Endothelial cell of umbilical vein (primary cell): Measurements from ENCODE around the gene CIAO3. TPM values are rescaled to one million over a fixed set of nuclear protein-coding genes. Genes with fewer than 3 reads are reported as not detected.
A peak's percentile ranks its signal among the peaks of the same experiment; 100 is the strongest.

ENCODE experiments used
- BruUV-seq: library from RNA; stranded (reverse); fragments of 400-500 nt; replicated peaks from 2 replicates; lab custom pipeline; 2021; lab: Mats Ljungman, UMichigan
- CTCF ChIA-PET: fragments of 300-600, 350-600 bp; sonication (Branson Sonifier 250); formaldehyde crosslinking; loops from one replicate; lab custom pipeline; 2021; ENCODE audit warnings: antibody characterized with exemption, inconsistent platforms; lab: Charles Lee
- POLR2A ChIA-PET: fragments of 300-600, 350-600 bp; sonication (Branson Sonifier 250); formaldehyde crosslinking; loops from one replicate; lab custom pipeline; 2021; ENCODE audit warnings: antibody characterized with exemption, inconsistent platforms; lab: Charles Lee
- DNase-seq: peaks from one replicate; pipeline ENCODE4 v3.0.0-alpha.2; 2011; ENCODE audit warnings: low read depth, low spot score
- FAIRE-seq: peaks from 2 replicates; lab custom pipeline; 2011; peaks lifted over from hg19 to GRCh38; lab: Jason Lieb, UNC
- H2AFZ ChIP-seq: 2 replicates; pipeline ENCODE4 v1.6.0; 2012; ENCODE audit warnings: low read depth, low read length, control low read depth, inconsistent platforms
- H3K27ac ChIP-seq: 2 replicates; pipeline ENCODE4 v1.5.1; 2011; ENCODE audit warnings: low read depth, mild to moderate bottlenecking, control low read depth, low read length, moderate library complexity; ENCODE audit not compliant: insufficient read depth
- H3K27me3 ChIP-seq, 2 experiments: 2 replicates each; pipeline versions ENCODE4 v1.6.0 to v1.6.1; 2011; ENCODE audit warnings: low read length in 2 of 2, mixed read lengths in 1 of 2; ENCODE audit not compliant: control insufficient read depth in 2 of 2, insufficient read depth in 2 of 2
- H3K36me3 ChIP-seq, 2 experiments: 2 replicates in 1 of 2; 3 replicates in 1 of 2; pipeline ENCODE4 v1.5.1; 2011; ENCODE audit warnings: low read length in 2 of 2, mild to moderate bottlenecking in 1 of 2, moderate library complexity in 1 of 2; ENCODE audit not compliant: control insufficient read depth in 2 of 2, insufficient read depth in 2 of 2; ENCODE audit errors: extremely low read depth in 1 of 2
- H3K4me1 ChIP-seq: 3 replicates; pipeline ENCODE4 v1.5.1; 2011; ENCODE audit warnings: mild to moderate bottlenecking, low read length; ENCODE audit not compliant: control insufficient read depth, insufficient read depth; ENCODE audit errors: extremely low read depth
- H3K4me2 ChIP-seq: 2 replicates; pipeline ENCODE4 v1.6.1; 2011; ENCODE audit warnings: low read length, control low read depth, mixed read lengths; ENCODE audit not compliant: insufficient read depth
- H3K4me3 ChIP-seq, 3 experiments: fragments of 200-600 bp in 1 of 3; sonication (generic), shearing (Covaris generic) in 1 of 3; replicated peaks in 1 of 3; 2 replicates each; pipeline ENCODE4 v1.5.1; 2011 to 2016; ENCODE audit warnings: control low read depth in 3 of 3, low read length in 3 of 3, mild to moderate bottlenecking in 2 of 3, inconsistent platforms in 1 of 3, low read depth in 1 of 3, moderate library complexity in 1 of 3; ENCODE audit not compliant: insufficient read depth in 1 of 3
- H3K79me2 ChIP-seq: 2 replicates; pipeline ENCODE4 v1.6.0; 2012; ENCODE audit warnings: low read length, inconsistent platforms; ENCODE audit not compliant: control insufficient read depth, insufficient read depth
- H3K9ac ChIP-seq: replicated peaks from 2 replicates; pipeline ENCODE3; 2011; ENCODE audit warnings: low read length, control low read depth; ENCODE audit not compliant: insufficient read depth; ENCODE audit errors: extremely low read depth
- H3K9me1 ChIP-seq: replicated peaks from 3 replicates; pipeline ENCODE4 v1.6.0; 2011; ENCODE audit warnings: mild to moderate bottlenecking, low read length; ENCODE audit not compliant: control insufficient read depth, insufficient read depth; ENCODE audit errors: extremely low read depth
- H3K9me3 ChIP-seq: replicated peaks from 2 replicates; pipeline ENCODE4 v1.5.1; 2012; ENCODE audit warnings: low read length, inconsistent platforms; ENCODE audit not compliant: control insufficient read depth, insufficient read depth
- H4K20me1 ChIP-seq: replicated peaks from 2 replicates; pipeline ENCODE3; 2011; ENCODE audit warnings: mild to moderate bottlenecking, low read length; ENCODE audit not compliant: control insufficient read depth, insufficient read depth; ENCODE audit errors: extremely low read depth
- CTCF ChIP-seq, 2 donors: IDR thresholded peaks; 1 replicate in 1 of 2; 2 replicates in 1 of 2; pipeline ENCODE4 v1.5.1; 2011; ENCODE audit warnings: low read length in 2 of 2, mild to moderate bottlenecking in 2 of 2, moderate library complexity in 2 of 2, control low read depth in 1 of 2, inconsistent platforms in 1 of 2, low read depth in 1 of 2; ENCODE audit not compliant: insufficient read depth in 1 of 2; ENCODE audit errors: extremely low read depth in 1 of 2
- EZH2 ChIP-seq: IDR thresholded peaks from 2 replicates; pipeline ENCODE4 v1.6.1; 2012; ENCODE audit warnings: borderline replicate concordance, low read depth, mild to moderate bottlenecking, moderate library complexity, low read length, inconsistent platforms; ENCODE audit not compliant: severe bottlenecking
- FOS ChIP-seq: IDR thresholded peaks from 2 replicates; pipeline ENCODE4 v1.6.1; 2011; ENCODE audit warnings: mild to moderate bottlenecking, low read length, moderate library complexity, borderline replicate concordance; ENCODE audit not compliant: insufficient read depth
- GATA2 ChIP-seq: IDR thresholded peaks from 2 replicates; pipeline ENCODE4 v1.7.0; 2011; ENCODE audit warnings: low read depth, mild to moderate bottlenecking, moderate library complexity, mixed read lengths, low read length; ENCODE audit not compliant: insufficient read length, insufficient read depth
- JUN ChIP-seq: IDR thresholded peaks from 2 replicates; pipeline ENCODE4 v1.6.1; 2011; ENCODE audit warnings: borderline replicate concordance, low read depth; ENCODE audit not compliant: insufficient read length, insufficient read depth
- MAX ChIP-seq: IDR thresholded peaks from 2 replicates; pipeline ENCODE4 v1.6.1; 2011; ENCODE audit not compliant: insufficient read depth, insufficient read length
- POLR2AphosphoS5 ChIP-seq: IDR thresholded peaks from 2 replicates; pipeline ENCODE4 v1.6.1; 2012; ENCODE audit warnings: low read depth, mild to moderate bottlenecking, control low read depth, low read length, moderate library complexity; ENCODE audit not compliant: insufficient read depth
- dilution Hi-C: fragments of 300-500 bp; cut with MboI; formaldehyde crosslinking; loops from one replicate; pipeline ENCODE4 v1.15.0; 2019; ENCODE audit warnings: low sequenced_read_pairs; ENCODE audit not compliant: extremely low pct_ligation_motif_present
- intact Hi-C: fragments of 100-400 bp; cut with micrococcal nuclease; formaldehyde crosslinking; loops from one replicate; pipeline ENCODE4 v1.10.0; 2022
- polyA plus RNA-seq, 4 experiments: library from polyadenylated mRNA; depleted of rRNA in 3 of 4; stranded (reverse) in 3 of 4; unstranded in 1 of 4; fragments of >200 nt; gene quantifications; 2 replicates each; pipeline versions ENCODE4 v1.2.1 to v1.2.3, GENCODE V29; 2011 to 2012; ENCODE audit warnings: missing spikeins in 1 of 4
- total RNA-seq: library from RNA; stranded (reverse); gene quantifications from 2 replicates; pipeline ENCODE4 v1.2.3, GENCODE V29; 2021

CIAO3 gene
- total and polyA plus RNA-seq, 2 donors (not counting 3 experiments of a cell fraction or from before 2014, with no cell fraction given): 23.1 to 33.8 TPM

GRCh38 chr16:695355-696089 lies 45.3 kb downstream of the CIAO3 start:
- no peaks in the 10 kb centered on the region for H3K79me2 ChIP-seq
- peaks cover 32 to 39% of the 10 kb centered on the region in 2 experiments for H3K27me3 ChIP-seq
- H2AFZ ChIP-seq: no peak overlapping the region
- no peaks in the 10 kb centered on the region for H3K9me1 ChIP-seq
- no peaks in the 10 kb centered on the region for H4K20me1 ChIP-seq
- TF ChIP-seq EZH2: peak; percentile 84
- TF ChIP-seq CTCF (IDR thresholded peaks at IDR 0.05; ENCODE audit: extremely low read depth in 1 of 2, insufficient read depth in 1 of 2, low read depth in 1 of 2, low read length in 2 of 2): no peak
- no peak for TF ChIP-seq JUN
- H3K36me3 ChIP-seq: no peaks in the 10 kb centered on the region
- no peak overlapping the region for H3K4me2 ChIP-seq
- dilution Hi-C loops (no loop called here), intact Hi-C loops (no loop called here)
- H3K9me3 ChIP-seq: no peaks in the 10 kb centered on the region
- FAIRE-seq: no peak
- H3K4me1 ChIP-seq: no peaks in the 10 kb centered on the region
- no peak overlapping the region for H3K27ac ChIP-seq
- BruUV-seq: no TSS peak
- ChIA-PET CTCF (interaction anchor here (0.9 kb wide), 1 partner anchor 8 kb away, joined by 3 read pairs; no protein-coding TSS in a partner anchor), POLR2A (no interaction called here)
- DNase-seq: no peak
- H3K4me3 ChIP-seq: no peak overlapping the region
- no peak overlapping the region for H3K9ac ChIP-seq

- Histone ChIP-seq H3K4me3 (no peak overlapping the region), H3K4me1 (no peaks in the 10 kb centered on the region), H3K27me3 (peaks cover 32 to 34% of the 10 kb centered on the region in 2 experiments), H3K4me2 (no peak overlapping the region), H3K79me2 (no peaks in the 10 kb centered on the region), H4K20me1 (no peaks in the 10 kb centered on the region), H3K9me3 (no peaks in the 10 kb centered on the region), H3K9ac (no peak overlapping the region), H3K9me1 (no peaks in the 10 kb centered on the region), H2AFZ (no peak overlapping the region), H3K36me3 (no peaks in the 10 kb centered on the region), H3K27ac (no peak overlapping the region)
- FAIRE-seq: no peak
- no TSS peak for BruUV-seq
- no peak for TF ChIP-seq CTCF (IDR thresholded peaks at IDR 0.05; ENCODE audit: extremely low read depth in 1 of 2, insufficient read depth in 1 of 2, low read depth in 1 of 2, low read length in 2 of 2)
- TF ChIP-seq POLR2AphosphoS5: no peak
- TF ChIP-seq GATA2: no peak
- no peak for TF ChIP-seq FOS
- peak; percentile 11 for TF ChIP-seq EZH2
- TF ChIP-seq MAX: no peak
- CTCF ChIA-PET: interaction anchor here (0.9 kb wide), 1 partner anchor 8 kb away, joined by 3 read pairs; no protein-coding TSS in a partner anchor
- no peak for DNase-seq
- intact Hi-C loops: no loop called here
- POLR2A ChIA-PET: no interaction called here
- dilution Hi-C loops: no loop called here
These were observed 45.9 kb downstream of the CIAO3 start for GRCh38 chr16:694863-695354.
